HL-60/S4 treated with retinoic acid at 250 ng/mL for 4 days and 3 days (cell line): ENCODE measurements around the gene NFIA.

Experiments used
- in situ Hi-C: fragments of 300-500 bp; cut with MboI; formaldehyde crosslinking; loops from 2 replicates; pipeline ENCODE4 v1.7.0; 2022; ENCODE audit warnings: low sequenced_read_pairs

NFIA gene

DNA sequence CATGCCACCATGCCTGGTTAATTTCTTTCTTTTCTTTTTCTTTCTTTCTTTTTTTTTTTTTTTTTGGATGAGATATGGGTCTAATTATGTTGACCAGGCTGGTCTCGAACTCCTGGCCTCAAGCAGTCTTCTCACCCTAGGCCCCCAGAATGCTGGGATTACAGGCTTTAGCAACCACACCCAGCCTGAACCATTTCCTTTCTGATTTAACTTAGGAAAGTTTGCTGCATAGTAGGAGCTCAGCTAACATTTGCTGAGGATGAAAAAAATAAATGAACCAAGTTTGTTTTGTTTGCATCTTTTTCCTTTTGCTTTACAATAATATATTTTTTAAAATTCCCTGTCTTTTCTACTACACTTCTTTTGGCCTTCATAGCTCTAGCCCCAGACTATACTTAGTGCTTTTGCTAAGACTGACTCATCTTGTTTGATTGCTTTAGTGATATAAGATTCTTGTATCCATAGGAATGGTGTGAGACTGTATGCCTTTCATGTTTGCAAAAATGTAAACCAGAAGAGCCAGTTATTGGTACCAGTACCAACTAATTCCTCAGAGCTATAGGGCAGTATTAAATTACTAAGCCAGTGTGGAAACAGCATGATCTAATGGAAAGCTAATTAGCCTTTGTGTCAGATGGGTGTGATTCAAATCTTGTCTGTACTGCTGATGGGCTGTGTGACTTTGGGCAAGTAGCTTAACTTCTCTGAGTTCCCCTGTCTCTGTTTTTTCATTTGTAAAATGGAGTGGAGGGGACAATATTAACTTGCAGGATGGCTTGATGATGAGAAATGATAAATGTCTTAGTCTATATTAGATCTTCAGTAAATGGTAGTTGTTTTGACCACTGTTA lies 66.9 kb downstream of the NFIA start:
- in situ Hi-C loops = no loop called here

DNA sequence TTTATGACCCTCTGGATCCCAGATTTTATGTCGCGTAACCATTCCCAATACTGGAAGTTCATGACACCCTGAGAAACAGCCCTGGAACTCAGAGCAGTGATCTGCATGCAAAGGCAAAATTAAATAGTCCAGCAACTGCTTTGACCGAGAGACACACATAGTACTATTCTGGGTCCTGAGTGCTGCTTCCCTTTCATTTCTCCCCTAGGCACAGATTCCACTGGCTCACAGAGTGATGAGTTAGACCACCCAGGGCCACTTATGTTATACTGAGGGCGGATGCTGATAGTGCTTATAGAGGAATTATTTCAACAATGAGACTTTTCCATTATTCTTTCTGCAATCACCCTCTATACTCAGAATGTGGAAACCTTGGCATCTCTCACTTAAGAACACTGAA lies 69.2 kb downstream of the NFIA start:
- in situ Hi-C loops = no loop called here

DNA sequence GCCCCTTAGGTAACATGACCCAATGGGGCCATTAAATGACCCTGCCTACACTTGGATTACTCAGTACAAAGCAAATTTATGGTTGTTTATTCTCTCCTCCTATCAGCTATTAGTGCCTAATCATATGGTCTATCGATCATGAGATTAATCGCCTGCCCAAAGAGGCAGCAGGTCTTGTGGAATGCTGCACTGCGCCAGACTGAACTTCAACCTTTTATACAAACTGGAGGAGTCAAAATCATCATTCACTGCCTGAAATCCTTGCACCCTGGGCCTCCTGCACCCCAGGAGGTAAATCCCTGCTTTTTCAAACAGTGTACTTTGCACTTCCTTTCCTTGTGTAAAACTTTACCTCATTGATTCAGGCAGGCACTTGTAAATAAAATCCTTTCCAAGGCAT lies 69.7 kb downstream of the NFIA start:
- in situ Hi-C loops = no loop called here

DNA sequence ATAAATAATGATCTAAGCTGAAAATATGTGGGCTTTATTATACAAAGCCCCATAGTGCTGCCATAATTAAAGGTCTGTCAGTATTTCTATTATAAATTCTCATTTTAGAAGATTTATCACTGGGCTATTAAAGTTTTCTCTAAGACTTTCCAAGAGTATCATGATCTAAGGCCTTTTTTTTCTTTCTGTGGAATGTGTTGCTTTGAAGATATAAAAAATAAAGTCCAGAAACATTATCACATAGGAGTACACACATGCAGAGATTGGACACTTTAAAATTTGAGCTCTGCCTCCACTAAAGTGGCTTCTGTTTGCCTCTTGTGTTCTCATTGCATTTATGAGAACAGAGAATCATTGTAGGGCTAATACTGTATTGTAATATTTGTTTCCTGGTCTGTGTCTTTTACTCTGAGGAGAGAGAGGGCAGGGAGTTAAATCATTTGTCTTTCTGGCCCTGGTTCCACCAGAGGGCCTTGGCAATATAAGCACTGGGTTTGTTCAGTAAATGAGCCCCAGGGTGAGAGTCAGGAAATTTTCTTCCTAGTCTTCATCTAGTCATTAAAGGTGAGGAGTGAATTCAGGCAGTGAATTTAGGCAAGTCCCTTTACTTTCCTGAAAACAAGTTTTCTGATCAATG lies 70.2 kb downstream of the NFIA start:
- in situ Hi-C loops = no loop called here

DNA sequence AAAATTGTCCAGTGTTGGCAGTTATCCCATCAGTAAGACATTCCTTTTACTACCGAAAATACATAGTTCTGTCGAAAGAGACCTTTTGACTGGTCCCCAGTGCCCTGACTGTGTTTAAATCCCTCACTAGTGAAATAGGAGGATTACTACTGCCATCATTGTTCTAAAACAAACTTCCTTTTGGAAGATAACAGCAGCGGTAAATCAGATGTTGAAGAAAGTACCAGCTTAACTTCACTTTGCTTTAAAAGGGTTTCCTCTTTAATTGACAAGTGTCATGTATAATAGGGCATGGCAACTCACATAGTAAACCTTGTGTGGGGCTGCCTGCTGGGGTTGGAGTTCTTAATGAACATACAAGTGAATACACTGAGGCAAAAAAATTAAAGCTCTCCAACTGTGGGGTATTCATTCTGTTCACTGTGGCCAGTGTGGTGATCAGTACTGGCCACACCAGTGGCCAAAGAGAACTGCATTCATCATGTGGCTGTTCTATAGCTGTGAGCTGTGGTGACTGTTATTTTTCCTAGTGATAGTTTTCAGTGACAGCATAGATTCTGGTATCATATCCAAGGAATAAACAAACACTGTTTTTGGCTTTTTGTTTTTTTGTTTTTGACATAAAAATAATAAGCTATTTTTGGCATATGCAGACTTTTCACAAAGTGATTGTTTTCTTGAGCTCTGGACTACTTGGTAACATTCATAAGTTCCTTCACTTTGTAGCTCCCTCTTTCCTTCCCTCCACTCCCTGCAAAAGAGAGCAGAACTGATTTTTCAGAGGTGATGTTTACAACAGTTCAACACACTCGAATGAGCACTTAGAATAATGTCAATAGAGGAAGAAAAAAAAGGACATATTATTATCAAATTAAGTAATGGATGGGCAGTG lies 74.5 kb downstream of the NFIA start:
- in situ Hi-C loops = no loop called here

DNA sequence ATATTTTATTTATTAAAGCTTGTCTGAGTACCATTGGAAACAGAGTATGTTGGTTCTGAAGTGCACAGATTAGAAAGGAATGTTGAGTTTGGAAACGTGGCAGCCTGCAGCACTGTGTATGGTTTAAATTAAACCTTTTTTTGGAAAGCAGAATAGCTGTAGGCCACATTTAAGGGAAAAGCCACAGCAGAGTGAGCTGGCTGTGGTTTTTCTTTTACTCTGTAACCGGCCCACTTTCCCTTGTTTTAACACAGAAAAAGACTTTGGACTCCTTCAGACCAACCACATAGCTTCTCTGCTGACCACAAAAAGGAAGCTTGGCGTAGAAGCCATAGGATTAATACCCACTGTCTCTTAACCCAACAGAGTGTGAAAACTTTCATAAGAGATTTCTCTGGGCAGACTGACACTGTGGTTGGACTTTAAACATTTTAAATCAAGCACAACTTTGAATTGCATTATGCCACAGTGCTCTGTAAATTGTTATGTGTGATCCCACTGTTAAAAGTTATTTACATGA lies 75.2 kb downstream of the NFIA start:
- in situ Hi-C loops = no loop called here

DNA sequence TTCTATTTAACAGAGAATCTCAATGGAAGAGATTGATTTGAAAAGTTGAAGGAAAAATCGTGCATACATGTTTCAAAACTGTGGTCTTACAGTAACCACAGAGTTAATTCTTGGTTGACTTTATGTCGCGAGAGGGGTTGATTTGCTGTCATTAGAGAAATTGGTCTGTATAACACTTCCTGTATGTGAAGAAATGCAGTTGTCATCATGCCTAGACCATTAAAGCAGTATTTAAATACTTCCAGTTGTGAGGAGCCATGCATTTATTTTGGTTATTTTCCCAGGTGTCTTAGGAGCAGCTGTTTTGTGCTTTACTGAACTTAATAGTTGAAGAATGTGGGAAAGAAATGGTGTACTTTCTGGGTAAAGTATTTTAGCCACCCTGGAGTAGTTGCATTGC lies 76.2 kb downstream of the NFIA start:
- in situ Hi-C loops = no loop called here

DNA sequence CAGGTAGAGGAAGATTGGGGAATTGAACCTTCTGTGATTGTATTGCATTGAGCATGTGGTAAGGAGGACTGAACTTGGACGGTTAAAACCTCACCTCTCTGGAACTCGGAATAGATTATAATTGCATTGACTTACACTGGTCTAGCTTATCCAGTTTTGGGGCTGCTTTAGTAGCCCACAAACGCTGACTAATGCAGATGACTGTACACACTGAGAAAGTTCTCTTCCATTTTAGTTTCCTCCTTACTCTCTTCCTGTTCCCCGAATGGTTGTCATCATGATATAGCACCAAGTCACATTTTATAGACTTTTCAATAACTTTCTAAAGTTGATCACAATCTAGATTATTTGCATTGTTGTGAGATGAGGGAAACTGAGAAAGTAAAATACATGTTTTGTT lies 78.2 kb downstream of the NFIA start:
- in situ Hi-C loops = no loop called here

DNA sequence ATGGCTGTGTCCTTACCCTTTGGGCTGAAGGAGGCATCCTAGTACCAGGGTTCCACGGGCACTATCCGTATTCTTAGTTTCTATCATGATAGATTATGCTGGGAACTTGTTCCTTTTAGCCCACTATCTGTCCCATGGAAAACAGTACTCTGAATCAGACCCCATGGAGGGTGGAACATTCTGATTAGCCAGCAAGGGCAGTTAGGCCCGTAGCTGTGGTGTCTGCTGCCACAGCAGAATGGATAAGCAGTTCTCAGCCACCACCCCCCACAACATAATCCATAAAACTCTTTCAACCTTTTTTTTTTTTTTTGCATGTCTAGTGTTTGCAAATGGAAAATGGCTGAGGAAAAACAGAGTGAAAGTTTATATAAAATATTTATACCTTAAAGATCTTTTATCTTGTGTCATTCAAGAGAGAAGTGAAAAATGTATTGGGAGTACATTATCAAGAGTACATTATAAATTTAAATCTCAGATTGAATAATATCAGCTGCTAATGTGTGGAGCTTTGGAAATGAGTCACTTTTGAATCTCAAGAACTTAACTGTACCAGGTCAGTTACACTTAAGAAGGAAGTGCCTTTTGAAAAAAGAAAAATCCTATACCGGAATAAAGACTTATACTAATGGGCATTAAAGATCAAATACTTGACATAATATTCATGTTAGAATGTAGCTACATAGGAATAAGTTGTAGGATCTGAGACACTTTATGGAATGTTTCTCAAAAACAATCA lies 80.3 kb downstream of the NFIA start:
- in situ Hi-C loops = no loop called here

DNA sequence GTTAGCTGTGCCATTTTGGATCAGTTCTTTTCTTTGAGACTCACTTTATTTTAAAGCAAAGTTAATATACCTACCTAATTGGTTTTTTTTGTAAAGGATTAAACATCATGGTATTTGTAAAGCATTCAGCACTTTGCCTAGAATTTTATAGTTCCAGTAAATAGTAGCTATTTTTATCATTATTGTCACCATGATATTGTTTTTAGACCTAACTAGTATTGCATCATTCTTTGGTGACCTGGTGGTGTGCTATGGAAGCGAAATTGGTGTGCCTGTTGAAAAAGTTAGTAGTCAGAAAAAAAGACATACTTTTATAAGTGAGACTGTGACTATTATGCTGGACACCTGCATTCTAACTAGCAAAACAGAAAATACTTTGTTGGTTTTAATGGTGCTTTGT lies 81.0 kb downstream of the NFIA start:
- in situ Hi-C loops = no loop called here

DNA sequence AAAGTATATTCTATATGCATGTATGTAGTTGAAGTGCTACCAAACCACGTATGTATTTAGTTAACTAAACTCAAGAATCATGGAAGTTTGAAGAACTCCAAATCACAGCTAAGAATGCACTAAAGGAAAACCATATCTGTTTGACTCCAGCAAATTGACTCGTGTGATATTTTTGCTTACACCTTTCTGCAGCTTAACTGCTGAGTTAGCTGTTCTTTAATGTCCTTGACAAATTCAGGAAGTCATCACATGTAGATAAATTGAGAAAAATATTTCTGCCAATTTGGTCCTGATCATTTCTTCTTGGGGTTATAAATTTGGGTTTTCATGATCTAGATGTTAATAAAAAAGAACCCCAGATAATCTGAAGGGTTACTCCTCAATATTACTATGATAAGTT lies 83.0 kb downstream of the NFIA start:
- in situ Hi-C loops = no loop called here

DNA sequence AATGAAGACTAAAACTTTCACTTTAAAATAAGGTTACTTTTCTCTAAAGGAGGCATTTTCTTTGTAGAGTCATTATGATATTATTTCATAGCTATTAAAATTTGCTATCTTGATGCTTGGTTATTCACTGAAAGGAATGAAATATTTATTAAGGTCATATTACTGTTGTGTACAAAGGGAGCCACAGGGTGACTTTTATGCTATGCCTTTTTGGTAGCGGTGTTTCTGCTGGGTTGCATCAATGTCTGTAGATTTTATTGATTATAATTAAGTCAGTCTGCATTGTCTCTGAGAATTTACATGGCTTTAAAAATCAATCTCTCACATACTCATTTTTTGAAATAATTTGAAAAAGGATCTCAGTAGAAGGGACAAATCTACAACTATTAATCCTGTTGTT lies 84.9 kb downstream of the NFIA start:
- in situ Hi-C loops = no loop called here

DNA sequence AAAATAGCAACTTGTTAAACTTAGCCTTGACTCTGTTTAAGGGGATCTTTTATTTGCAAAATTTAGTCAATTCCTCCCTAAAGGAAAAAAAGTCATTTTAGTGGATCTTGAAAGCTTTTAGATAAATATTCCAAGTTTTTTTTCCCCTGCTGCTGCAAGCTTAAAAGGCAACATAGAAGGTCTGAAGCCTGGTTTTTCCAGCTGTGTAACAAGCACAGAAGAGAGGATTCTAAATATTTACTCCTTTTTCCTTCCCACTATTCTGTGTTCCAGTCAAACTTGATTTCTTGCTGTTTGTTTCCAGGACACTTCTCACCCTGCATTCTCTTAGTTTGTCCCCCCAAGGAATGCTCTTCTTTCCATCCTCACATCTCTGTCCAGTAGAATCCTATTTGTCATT lies 86.7 kb downstream of the NFIA start:
- in situ Hi-C loops = no loop called here

DNA sequence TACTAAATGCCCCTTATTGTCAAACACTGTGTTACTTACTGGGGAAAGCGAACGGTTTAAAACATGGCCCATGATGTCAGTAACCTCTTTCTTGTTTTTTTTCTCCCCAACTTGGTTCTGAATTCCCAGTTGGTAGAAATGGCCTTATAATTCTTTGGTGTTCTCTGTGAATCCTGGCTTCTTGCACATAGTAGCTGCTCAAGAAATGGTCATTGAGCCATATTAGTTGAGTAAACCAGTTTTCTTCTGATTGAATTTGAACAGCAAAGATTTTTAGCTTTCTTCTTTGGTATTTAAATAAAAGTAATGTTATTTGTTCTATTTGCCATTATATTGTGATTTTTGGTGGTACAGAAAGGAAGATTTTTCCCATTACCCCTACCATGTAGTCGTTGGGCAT lies 87.3 kb downstream of the NFIA start:
- in situ Hi-C loops = no loop called here

DNA sequence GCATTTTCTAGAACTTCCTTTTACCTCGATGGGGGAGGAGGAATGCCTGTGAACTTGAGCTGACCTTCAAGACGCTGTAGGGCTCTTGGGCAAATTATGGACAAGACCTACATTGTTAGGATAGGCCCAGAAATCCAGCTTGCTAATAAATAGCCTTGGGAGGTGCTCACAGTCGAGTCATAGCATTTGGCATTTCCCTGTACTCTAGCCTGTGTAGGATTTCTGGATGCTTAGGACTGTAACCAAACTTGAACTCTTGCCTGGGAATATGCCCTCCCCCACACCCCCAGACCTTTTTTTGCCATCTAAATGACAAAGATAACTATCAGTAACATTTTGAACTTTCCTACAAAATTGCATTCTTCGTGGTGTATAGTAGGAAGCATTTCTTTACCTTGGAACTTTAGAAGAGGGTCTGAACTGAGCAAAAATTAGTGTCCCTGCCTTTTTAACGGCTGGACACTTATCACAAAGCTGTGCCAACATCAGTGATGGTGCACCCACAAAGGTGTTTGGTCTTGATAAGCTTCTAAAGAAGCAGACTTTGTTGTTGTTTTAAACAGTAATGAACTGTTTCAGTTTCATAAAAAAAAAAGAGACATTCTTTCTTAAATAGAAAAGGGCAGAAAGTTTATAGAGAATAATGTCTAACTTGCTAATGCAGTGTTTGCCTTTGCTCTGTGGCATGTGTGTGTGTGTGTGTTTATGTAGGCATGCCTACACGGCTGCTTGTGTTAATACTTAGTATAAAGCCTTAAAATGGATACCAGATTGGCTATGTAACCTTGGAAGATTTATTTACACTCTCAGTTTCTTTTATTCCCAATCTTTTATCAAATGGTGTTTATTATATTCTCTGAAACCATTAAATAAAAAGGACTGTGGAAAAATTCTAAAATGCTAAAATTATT lies 88.2 kb downstream of the NFIA start:
- in situ Hi-C loops = no loop called here

DNA sequence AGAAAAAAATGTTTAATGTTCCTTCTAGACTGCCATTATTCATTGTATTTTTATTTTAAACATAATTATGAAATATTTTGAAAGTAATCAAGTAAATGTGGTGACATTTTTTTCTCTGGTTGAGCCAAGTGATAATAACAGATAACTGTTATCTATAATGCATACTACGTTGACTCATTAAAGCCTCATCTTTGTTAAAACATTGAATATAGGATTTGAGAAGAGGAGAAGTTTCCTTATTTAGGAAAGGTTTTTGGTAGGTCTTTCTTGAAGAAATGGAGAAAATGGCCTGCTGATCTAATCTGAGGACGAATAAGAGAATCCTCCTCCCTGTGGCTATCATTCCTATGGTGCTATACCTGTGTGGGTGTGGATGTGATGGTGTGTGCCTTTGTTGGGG lies 89.0 kb downstream of the NFIA start:
- in situ Hi-C loops = no loop called here

DNA sequence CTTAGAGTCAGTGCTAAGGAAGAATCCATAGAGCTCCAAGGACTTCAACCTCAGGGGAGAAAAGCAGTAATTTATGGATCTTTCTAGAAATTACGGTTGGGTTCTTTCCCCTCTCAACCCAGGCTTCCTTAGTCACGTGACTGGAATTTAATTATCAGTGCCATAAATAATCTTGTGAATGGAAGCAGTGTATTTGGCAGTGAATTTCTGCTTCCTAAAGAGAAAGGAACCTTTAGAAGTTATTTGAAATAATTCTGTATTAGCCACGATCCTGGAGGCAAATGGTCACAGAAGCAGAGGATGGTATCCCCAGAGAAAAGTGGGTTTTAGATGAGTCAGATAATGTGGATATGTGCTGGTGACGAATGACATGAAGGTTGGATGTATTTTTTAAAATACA lies 89.6 kb downstream of the NFIA start:
- in situ Hi-C loops = no loop called here

DNA sequence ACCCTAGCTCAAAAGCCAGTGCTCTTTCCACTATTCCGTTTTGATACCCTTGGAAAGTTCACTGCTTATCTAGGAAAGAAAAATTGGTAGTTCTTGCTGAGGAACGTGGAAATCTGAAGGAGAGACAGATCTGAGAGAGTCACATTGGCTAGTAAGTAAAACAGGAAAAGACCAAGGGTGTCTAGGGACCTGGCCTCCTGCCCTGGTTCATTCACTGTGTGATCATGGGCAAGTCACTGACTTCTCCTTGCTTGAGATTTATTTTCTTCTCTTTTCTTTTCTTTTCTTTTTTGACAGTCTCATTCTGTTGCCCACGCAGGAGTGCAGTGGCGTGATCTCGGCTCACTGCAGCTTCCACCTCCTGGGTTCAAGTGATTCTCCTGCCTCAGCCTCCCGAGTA lies 90.8 kb downstream of the NFIA start:
- in situ Hi-C loops = no loop called here

DNA sequence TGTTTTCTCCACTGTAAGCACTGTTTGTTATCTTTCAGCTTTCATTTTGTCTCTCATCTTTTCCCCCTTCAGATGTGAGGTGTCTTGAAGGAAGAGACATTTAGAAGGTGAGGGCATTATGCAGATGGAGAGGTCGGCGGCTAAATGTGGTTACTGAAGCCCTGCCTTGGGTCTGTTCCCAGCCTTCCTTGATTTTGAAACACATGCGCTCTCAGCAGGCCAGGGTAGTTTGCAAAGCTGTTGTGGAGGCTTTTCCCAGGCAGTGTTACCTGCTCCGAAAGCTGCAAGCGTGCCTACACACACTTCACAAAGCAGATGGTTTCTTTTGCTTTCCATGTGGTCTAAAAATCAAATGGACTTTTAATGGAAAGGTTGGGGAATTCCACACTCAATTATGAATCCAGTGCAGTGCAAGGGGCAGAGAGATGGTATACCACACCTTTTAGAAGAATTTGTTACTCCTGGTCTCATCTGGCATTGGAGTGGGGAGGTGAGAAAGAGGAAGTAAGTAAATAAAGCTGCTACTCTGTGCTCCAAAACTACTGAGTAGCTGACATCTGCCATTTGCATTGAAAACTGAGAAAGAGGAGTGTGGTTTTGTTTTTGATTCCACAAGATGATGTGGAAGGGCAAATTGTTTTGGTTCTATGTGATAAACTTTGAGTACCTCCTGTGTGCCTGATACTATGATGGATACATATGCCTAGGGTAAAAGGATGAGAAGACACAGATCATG lies 91.9 kb downstream of the NFIA start:
- in situ Hi-C loops = no loop called here
